OCI-LY1 (cell line): ENCODE data around the gene CCT6B.

Source experiments
- H2AFZ ChIP-seq: fragments of 200-600 bp; sonication (generic), shearing (Covaris generic); 2 replicates; pipeline ENCODE4 v1.6.0; 2014; ENCODE audit warnings: antibody characterized with exemption, mild to moderate bottlenecking, low read length
- H3F3A ChIP-seq: fragments of 200-600 bp; sonication (generic), shearing (Covaris generic); 2 replicates; pipeline ENCODE4 v1.6.0; 2014; ENCODE audit warnings: mild to moderate bottlenecking, antibody characterized with exemption, low read length, moderate library complexity; ENCODE audit not compliant: insufficient read depth
- H3K27ac ChIP-seq: fragments of 200-600 bp; sonication (generic); 2 replicates; pipeline ENCODE4 v1.5.1; 2014; ENCODE audit warnings: low read length, mixed run types, mild to moderate bottlenecking, low read depth; ENCODE audit not compliant: poor library complexity, severe bottlenecking
- H3K27me3 ChIP-seq: fragments of 200-600 bp; sonication (generic); 2 replicates; pipeline ENCODE4 v1.6.0; 2014; ENCODE audit warnings: antibody characterized with exemption, mild to moderate bottlenecking, low read length, moderate library complexity; ENCODE audit not compliant: insufficient read depth
- H3K36me3 ChIP-seq: fragments of 200-600 bp; sonication (generic); 2 replicates; pipeline ENCODE4 v1.6.1; 2014; ENCODE audit warnings: mild to moderate bottlenecking, antibody characterized with exemption, low read length, moderate library complexity, mixed read lengths; ENCODE audit not compliant: insufficient read depth
- H3K4me1 ChIP-seq: fragments of 200-600 bp; sonication (generic); 2 replicates; pipeline ENCODE4 v1.5.1; 2014; ENCODE audit warnings: mild to moderate bottlenecking, low read length, moderate library complexity; ENCODE audit not compliant: insufficient read depth, severe bottlenecking
- H3K4me2 ChIP-seq: fragments of 200-600 bp; sonication (generic), shearing (Covaris generic); 2 replicates; pipeline ENCODE4 v1.6.1; 2014; ENCODE audit warnings: low read length
- H3K4me3 ChIP-seq: fragments of 200-600 bp; sonication (generic); 2 replicates; pipeline ENCODE4 v1.5.1; 2014; ENCODE audit warnings: low read length, low read depth, mild to moderate bottlenecking, mixed read lengths; ENCODE audit not compliant: poor library complexity, severe bottlenecking
- H3K79me2 ChIP-seq: fragments of 200-600 bp; shearing (Covaris generic); 2 replicates; pipeline ENCODE4 v1.6.1; 2016; ENCODE audit warnings: mixed run types, low read length, mixed read lengths; ENCODE audit not compliant: insufficient read depth
- H3K9ac ChIP-seq: fragments of 200-600 bp; sonication (generic), shearing (Covaris generic); 2 replicates; pipeline ENCODE4 v1.6.1; 2014; ENCODE audit warnings: mild to moderate bottlenecking, low read length, mixed read lengths
- H3K9me2 ChIP-seq: fragments of 200-600 bp; sonication (generic), shearing (Covaris generic); 2 replicates; pipeline ENCODE4 v1.6.1; 2014; ENCODE audit warnings: low read depth, mild to moderate bottlenecking, low read length, mixed read lengths
- H3K9me3 ChIP-seq: fragments of 200-600 bp; shearing (Covaris generic); 2 replicates; pipeline ENCODE4 v1.6.1; 2014; ENCODE audit warnings: low read length, mixed read lengths
- H4K20me1 ChIP-seq: fragments of 200-600 bp; sonication (generic), shearing (Covaris generic); 2 replicates; pipeline ENCODE4 v1.6.0; 2016; ENCODE audit warnings: mild to moderate bottlenecking, low read length; ENCODE audit not compliant: insufficient read depth
- EZH2 ChIP-seq: fragments of 200-600 bp; sonication (generic), shearing (Covaris generic); IDR thresholded peaks from 2 replicates; pipeline ENCODE4 v1.8.0; 2017; ENCODE audit warnings: borderline replicate concordance, mixed run types, mild to moderate bottlenecking, antibody characterized with exemption, low read length, moderate library complexity, mixed read lengths
- TF ChIP-seq, protein P1 (sequence below): fragments of 200-600 bp; sonication (generic), shearing (Covaris generic); IDR thresholded peaks from 2 replicates; pipeline ENCODE4 v1.5.1; 2017; ENCODE audit warnings: mild to moderate bottlenecking, antibody characterized with exemption, low read length, moderate library complexity, mixed read lengths

Gene CCT6B

GRCh38 chr17:34997355-34997862, 36.1 kb upstream of the CCT6B start:
- peaks cover 80% of the 10 kb centered on the region for H3K36me3 ChIP-seq

GRCh38 chr17:34996422-34997285, 35.4 kb upstream of the CCT6B start:
- Histone ChIP-seq H3K9me2 (no peaks in the 10 kb centered on the region), H3K4me1 (no peaks in the 10 kb centered on the region), H3K4me3 (no peak overlapping the region), H4K20me1 (no peaks in the 10 kb centered on the region), H3K9me3 (no peaks in the 10 kb centered on the region), H3F3A (no peaks in the 10 kb centered on the region), H3K27me3 (no peaks in the 10 kb centered on the region), H3K9ac (no peak overlapping the region), H3K4me2 (no peak overlapping the region), H3K27ac (no peak overlapping the region), H3K36me3 (peaks cover 80% of the 10 kb centered on the region), H2AFZ (no peak overlapping the region), H3K79me2 (no peaks in the 10 kb centered on the region)
- TF ChIP-seq, protein P1, sequence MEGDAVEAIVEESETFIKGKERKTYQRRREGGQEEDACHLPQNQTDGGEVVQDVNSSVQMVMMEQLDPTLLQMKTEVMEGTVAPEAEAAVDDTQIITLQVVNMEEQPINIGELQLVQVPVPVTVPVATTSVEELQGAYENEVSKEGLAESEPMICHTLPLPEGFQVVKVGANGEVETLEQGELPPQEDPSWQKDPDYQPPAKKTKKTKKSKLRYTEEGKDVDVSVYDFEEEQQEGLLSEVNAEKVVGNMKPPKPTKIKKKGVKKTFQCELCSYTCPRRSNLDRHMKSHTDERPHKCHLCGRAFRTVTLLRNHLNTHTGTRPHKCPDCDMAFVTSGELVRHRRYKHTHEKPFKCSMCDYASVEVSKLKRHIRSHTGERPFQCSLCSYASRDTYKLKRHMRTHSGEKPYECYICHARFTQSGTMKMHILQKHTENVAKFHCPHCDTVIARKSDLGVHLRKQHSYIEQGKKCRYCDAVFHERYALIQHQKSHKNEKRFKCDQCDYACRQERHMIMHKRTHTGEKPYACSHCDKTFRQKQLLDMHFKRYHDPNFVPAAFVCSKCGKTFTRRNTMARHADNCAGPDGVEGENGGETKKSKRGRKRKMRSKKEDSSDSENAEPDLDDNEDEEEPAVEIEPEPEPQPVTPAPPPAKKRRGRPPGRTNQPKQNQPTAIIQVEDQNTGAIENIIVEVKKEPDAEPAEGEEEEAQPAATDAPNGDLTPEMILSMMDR = no peak
- no peak for TF ChIP-seq EZH2

More at GRCh38 chr17:34997355-34997862, 36.1 kb upstream of the CCT6B start:
- Histone ChIP-seq H3K4me2 (no peak overlapping the region), H3K9ac (no peak overlapping the region), H3F3A (no peaks in the 10 kb centered on the region), H3K4me3 (no peak overlapping the region), H4K20me1 (no peaks in the 10 kb centered on the region), H3K9me3 (no peaks in the 10 kb centered on the region), H2AFZ (no peak overlapping the region), H3K4me1 (no peaks in the 10 kb centered on the region), H3K27ac (no peak overlapping the region), H3K9me2 (no peaks in the 10 kb centered on the region), H3K79me2 (no peaks in the 10 kb centered on the region), H3K27me3 (no peaks in the 10 kb centered on the region)
- TF ChIP-seq, protein P1 = no peak
- no peak for TF ChIP-seq EZH2

DNA sequence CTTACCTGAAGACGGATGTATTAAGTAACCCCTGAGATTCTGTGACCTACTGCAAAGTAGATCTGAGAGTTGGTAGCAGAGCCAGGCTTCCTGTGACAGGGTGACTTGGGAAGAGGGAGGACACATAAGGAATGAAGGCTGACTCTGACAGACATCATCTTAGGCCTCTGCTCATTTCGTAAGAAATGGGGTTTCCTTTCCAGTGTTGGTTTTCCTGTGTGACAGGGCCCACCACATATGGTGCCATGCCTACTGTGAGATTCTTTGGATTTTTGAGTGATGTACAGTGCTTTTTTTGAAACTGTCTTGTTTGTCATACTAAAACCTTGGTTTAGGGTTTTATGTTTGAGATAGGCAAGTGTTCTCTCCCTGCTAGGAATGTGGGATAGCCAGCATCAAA, 31.8 kb upstream of the CCT6B start:
- Histone ChIP-seq H3K27ac (no peak overlapping the region), H3K4me2 (no peak overlapping the region), H3K36me3 (peaks cover 84% of the 10 kb centered on the region)

More for the DNA sequence above, 31.8 kb upstream of the CCT6B start:
- no peaks in the 10 kb centered on the region for H3K9me2 ChIP-seq
- no peaks in the 10 kb centered on the region for H4K20me1 ChIP-seq
- H3K9me3 ChIP-seq = no peaks in the 10 kb centered on the region
- H3F3A ChIP-seq = no peaks in the 10 kb centered on the region
- no peak overlapping the region for H3K9ac ChIP-seq
- no peak for TF ChIP-seq EZH2
- TF ChIP-seq, protein P1 = no peak
- no peak overlapping the region for H3K4me3 ChIP-seq
- no peaks in the 10 kb centered on the region for H3K4me1 ChIP-seq
- H3K79me2 ChIP-seq = no peaks in the 10 kb centered on the region
- H3K27me3 ChIP-seq = no peaks in the 10 kb centered on the region
- no peak overlapping the region for H2AFZ ChIP-seq
